Epithelial cell of proximal tubule (primary cell): ENCODE measurements around the gene ANKRD66. TPM values are rescaled to one million over a fixed set of nuclear protein-coding genes. Genes with fewer than 3 reads are reported as not detected.

Experiments
- DNase-seq: peaks from one replicate; pipeline ENCODE4 v3.0.0-alpha.2; 2011; ENCODE audit warnings: low read depth
- H3K4me3 ChIP-seq: 2 replicates; pipeline ENCODE4 v1.5.1; 2011; ENCODE audit warnings: low read depth, mild to moderate bottlenecking, low read length
- CTCF ChIP-seq: conservative IDR thresholded peaks from 2 replicates; pipeline ENCODE4 v1.5.1; 2012; ENCODE audit warnings: low read depth, mild to moderate bottlenecking, low read length
- total RNA-seq: library from RNA; depleted of rRNA; stranded (reverse); fragments of >200 nt; gene quantifications from 2 replicates; pipeline ENCODE4 v1.2.3, GENCODE V29; 2015

The ANKRD66 gene
- total RNA-seq, 1 donor from 2014 or later: not detected

GRCh38 chr6:46789434-46790354 lies 43.0 kb downstream of the ANKRD66 start:
- TF ChIP-seq CTCF: no peak
- no peak overlapping the region for H3K4me3 ChIP-seq
- no peak for DNase-seq

- no peak for DNase-seq
- H3K4me3 ChIP-seq: no peak overlapping the region
- no peak for TF ChIP-seq CTCF
Measured at GRCh38 chr6:46790355-46790874, 43.7 kb downstream of the ANKRD66 start.

- no peak overlapping the region for H3K4me3 ChIP-seq
- no peak for TF ChIP-seq CTCF
- DNase-seq: no peak
Measured at GRCh38 chr6:46792635-46793034, 45.9 kb downstream of the ANKRD66 start.

DNA sequence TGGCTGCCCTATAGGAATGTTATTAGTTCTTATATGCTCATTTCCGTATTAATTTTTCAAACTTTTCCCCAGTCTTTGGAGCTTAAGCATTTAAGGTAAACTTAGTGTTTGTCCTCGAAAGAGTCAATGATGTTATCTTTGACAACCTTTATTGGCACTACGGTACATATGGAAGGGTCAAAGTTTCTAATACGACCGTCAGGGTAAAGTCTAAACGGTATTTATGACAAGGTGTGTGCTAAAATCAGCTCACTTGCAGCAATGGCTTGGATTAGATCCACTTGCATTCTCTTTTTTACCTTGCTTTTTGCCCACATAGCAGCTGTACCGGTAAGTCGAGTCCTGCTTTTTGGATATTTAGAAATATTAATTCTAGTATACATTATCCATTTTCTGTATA lies 46.4 kb downstream of the ANKRD66 start, which contains the start of gene MEP1A:
Gene MEP1A, plus strand, starts transcription at position 252 of the 400 bp plus-strand sequence. Its CDS starts 10 bp downstream, at position 262.
- TF ChIP-seq CTCF: no peak
- DNase-seq: no peak
- no peak within 1 kb of the TSS for H3K4me3 ChIP-seq

- H3K4me3 ChIP-seq: no peak overlapping the region
- no peak for TF ChIP-seq CTCF
- no peak for DNase-seq
Measured at GRCh38 chr6:46794068-46794467, 47.3 kb downstream of the ANKRD66 start.

DNA sequence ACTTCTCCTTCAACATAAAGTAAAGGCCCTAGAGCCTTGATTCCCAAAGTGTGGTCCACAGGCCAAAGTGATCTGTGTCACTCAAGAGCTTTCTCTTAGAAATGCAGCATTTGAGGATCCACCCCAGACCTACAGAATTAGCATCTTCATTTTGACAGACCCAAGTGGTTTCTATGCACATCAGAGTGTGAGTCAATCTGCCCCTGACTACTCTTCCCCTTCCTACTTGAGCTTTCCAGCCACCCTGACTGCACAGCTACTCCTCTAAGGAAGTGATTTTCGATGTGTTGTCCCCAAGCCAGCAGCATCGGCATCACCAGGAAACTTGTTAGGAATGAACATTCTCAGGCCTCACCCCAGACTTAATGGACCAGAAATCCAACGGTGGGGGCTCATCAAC lies 49.1 kb downstream of the ANKRD66 start:
- DNase-seq: no peak
- TF ChIP-seq CTCF: no peak
- H3K4me3 ChIP-seq: no peak overlapping the region
